PC-3 (cell line): ENCODE measurements around the gene KCNK16. TPM values are rescaled to one million over a fixed set of nuclear protein-coding genes. Genes with fewer than 3 reads are reported as not detected.

Source experiments
- ATAC-seq: fragments of 200-7000 bp; cut with Tn5 transposase; 2 replicates; pipeline ENCODE4 v1.9.1; 2020; ENCODE audit warnings: mild to moderate bottlenecking, moderate library complexity
- BruUV-seq: library from RNA; stranded (reverse); fragments of 400-500 nt; replicated peaks from 2 replicates; lab custom pipeline; 2021; lab: Mats Ljungman, UMichigan
- CTCF ChIA-PET: fragments of 300-600 bp; sonication (Branson Sonifier 250); formaldehyde crosslinking; loops from one replicate; lab custom pipeline; 2022; ENCODE audit warnings: antibody characterized with exemption; lab: Charles Lee
- POLR2A ChIA-PET: fragments of 300-600 bp; sonication (Branson Sonifier 250); formaldehyde crosslinking; loops from one replicate; lab custom pipeline; 2022; ENCODE audit warnings: antibody characterized with exemption; ENCODE audit not compliant: unreplicated experiment; lab: Charles Lee
- DNase-seq: peaks from one replicate; pipeline ENCODE4 v3.0.0-alpha.2; 2015
- H2AFZ ChIP-seq: fragments of 300-600 bp; sonication (generic); 2 replicates; pipeline ENCODE4 v1.6.0; 2016; ENCODE audit warnings: antibody characterized with exemption, low read length
- H3F3A ChIP-seq: fragments of 300-600 bp; sonication (generic); one replicate; pipeline ENCODE4 v1.6.0; 2017; ENCODE audit warnings: antibody characterized with exemption, low read length, control low read depth, mild to moderate bottlenecking; ENCODE audit not compliant: unreplicated experiment
- H3K27ac ChIP-seq: fragments of 300-600 bp; sonication (generic); 2 replicates; pipeline ENCODE4 v1.5.1; 2016; ENCODE audit warnings: mild to moderate bottlenecking, low read length
- H3K27me3 ChIP-seq: fragments of 300-600 bp; sonication (generic); 2 replicates; pipeline ENCODE4 v1.6.1; 2016; ENCODE audit warnings: low read length, mixed read lengths
- H3K36me3 ChIP-seq: fragments of 300-600 bp; sonication (generic); 2 replicates; pipeline ENCODE4 v1.6.1; 2016; ENCODE audit warnings: low read depth, mixed run types, low read length, mixed read lengths
- H3K4me1 ChIP-seq: fragments of 300-600 bp; sonication (generic); 2 replicates; pipeline ENCODE4 v1.5.1; 2016; ENCODE audit warnings: low read length; ENCODE audit not compliant: insufficient read depth
- H3K4me2 ChIP-seq: fragments of 300-600 bp; sonication (generic); 2 replicates; pipeline ENCODE4 v1.6.0; 2016; ENCODE audit warnings: low read length
- H3K4me3 ChIP-seq: fragments of 300-600 bp; sonication (generic); 2 replicates; pipeline ENCODE4 v1.5.1; 2016; ENCODE audit warnings: mild to moderate bottlenecking, low read length, mixed read lengths
- H3K79me2 ChIP-seq: fragments of 300-600 bp; sonication (generic); 2 replicates; pipeline ENCODE4 v1.6.1; 2017; ENCODE audit warnings: low read length, mixed read lengths
- H3K9ac ChIP-seq: fragments of 300-600 bp; sonication (generic); 2 replicates; pipeline ENCODE4 v1.6.0; 2016; ENCODE audit warnings: mild to moderate bottlenecking, low read length
- H3K9me2 ChIP-seq: fragments of 300-600 bp; sonication (generic); replicated peaks from 2 replicates; pipeline ENCODE4 v1.6.1; 2016; ENCODE audit warnings: mixed run types, low read length, mixed read lengths
- H3K9me3 ChIP-seq: fragments of 300-600 bp; sonication (generic); 2 replicates; pipeline ENCODE4 v1.6.1; 2016; ENCODE audit warnings: low read length, mixed read lengths
- H4K20me1 ChIP-seq: fragments of 300-600 bp; sonication (generic); 2 replicates; pipeline ENCODE4 v1.6.1; 2016; ENCODE audit warnings: low read length, mixed read lengths
- CTCF ChIP-seq: fragments of 300-600 bp; sonication (generic); conservative IDR thresholded peaks from 2 replicates; pipeline ENCODE4 v1.5.1; 2017; ENCODE audit warnings: antibody characterized with exemption, low read depth, mild to moderate bottlenecking, low read length
- EZH2 ChIP-seq: fragments of 300-600 bp; sonication (generic); IDR thresholded peaks from one replicate; pipeline ENCODE4 v1.6.1; 2017; ENCODE audit warnings: antibody characterized with exemption, mild to moderate bottlenecking, low read length; ENCODE audit not compliant: unreplicated experiment
- EZH2phosphoT487 ChIP-seq: fragments of 300-600 bp; sonication (generic); IDR thresholded peaks from 2 replicates; pipeline ENCODE4 v1.6.1; 2018; ENCODE audit warnings: mild to moderate bottlenecking, antibody characterized with exemption, low read length, borderline replicate concordance
- intact Hi-C: fragments of 100-400 bp; cut with micrococcal nuclease; formaldehyde crosslinking; loops from 2 replicates; pipeline ENCODE4 v1.9.0; 2023
- total RNA-seq: library from RNA; depleted of rRNA; stranded (reverse); fragments of >200 nt; gene quantifications from 2 replicates; pipeline ENCODE4 v1.2.3, GENCODE V29; 2014

The KCNK16 gene
- total RNA-seq, 1 experiment from 2014 or later, result not detected

DNA sequence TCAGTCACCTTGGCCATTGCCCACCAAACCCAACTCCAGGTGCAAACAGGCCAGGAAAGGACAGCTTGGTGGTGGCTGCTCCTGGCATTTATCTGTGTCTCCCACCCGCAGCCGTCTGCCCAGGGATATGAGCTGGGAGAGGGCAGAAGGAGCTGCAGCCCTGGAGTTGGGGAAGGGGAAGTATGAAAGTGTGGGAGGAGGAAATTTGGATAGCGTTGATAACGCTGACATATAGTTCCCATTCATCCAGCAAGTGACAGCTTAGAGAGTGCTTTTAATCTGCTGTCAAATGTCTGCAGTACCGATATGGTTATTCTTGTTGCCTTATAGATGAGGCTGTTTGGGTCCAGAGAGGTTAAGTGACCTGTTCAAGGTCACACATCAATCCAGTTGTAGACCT, 741 bp downstream of the KCNK16 start:
- Histone ChIP-seq H3K79me2 (no peaks in the 10 kb centered on the region), H2AFZ (no peak overlapping the region), H3K4me3 (no peak overlapping the region), H3F3A (no peaks in the 10 kb centered on the region), H3K4me2 (no peak overlapping the region), H3K4me1 (no peaks in the 10 kb centered on the region), H3K9me2 (no peaks in the 10 kb centered on the region), H3K27me3 (peaks cover 58% of the 10 kb centered on the region), H4K20me1 (no peaks in the 10 kb centered on the region), H3K9ac (no peak overlapping the region), H3K9me3 (no peaks in the 10 kb centered on the region), H3K36me3 (no peaks in the 10 kb centered on the region), H3K27ac (no peak overlapping the region)
- no peak for DNase-seq
- no TSS peak for BruUV-seq
- intact Hi-C loops, result no loop called here
- ATAC-seq, result no peak
- TF ChIP-seq EZH2 (no peak), EZH2phosphoT487 (no peak), CTCF (no peak)
- CTCF ChIA-PET, result no interaction called here
- POLR2A ChIA-PET, result no interaction called here

DNA sequence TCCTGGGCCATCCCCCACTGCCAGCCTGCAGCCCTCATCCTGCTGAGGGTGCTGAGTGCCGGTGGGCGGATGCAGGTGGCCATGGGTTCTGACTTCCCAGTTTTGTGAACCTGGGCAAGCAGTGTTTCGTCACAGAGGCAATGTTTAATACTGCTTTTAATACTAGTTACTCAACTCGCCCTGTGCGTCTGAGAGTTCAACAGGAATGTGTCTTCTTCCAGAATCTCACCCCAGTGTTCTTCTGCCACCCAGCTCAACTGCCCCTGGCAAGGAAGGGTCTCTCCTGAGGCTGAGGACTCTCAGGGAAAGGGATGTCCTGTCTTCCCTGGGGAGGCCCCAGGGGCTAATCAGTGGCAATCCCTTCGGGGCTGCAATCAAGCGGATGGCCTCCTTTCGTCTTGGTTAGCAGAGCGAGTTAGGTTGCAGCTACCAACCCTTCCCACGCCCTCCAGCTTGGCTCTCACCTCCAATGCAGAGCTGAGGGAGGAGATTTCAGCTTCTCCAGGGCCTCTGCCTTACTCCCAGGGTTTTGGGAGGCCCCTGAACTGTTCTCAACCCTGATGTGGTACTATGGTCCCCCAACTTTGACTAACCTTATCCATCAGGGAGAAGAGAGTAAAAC, 2.0 kb downstream of the KCNK16 start:
- Histone ChIP-seq H4K20me1 (no peaks in the 10 kb centered on the region), H3K4me1 (no peaks in the 10 kb centered on the region), H3K4me3 (no peak overlapping the region), H3K9me2 (no peaks in the 10 kb centered on the region), H2AFZ (no peak overlapping the region), H3K27me3 (peaks cover 60% of the 10 kb centered on the region), H3K79me2 (no peaks in the 10 kb centered on the region), H3K27ac (no peak overlapping the region), H3F3A (no peaks in the 10 kb centered on the region), H3K4me2 (no peak overlapping the region), H3K9me3 (no peaks in the 10 kb centered on the region), H3K9ac (no peak overlapping the region), H3K36me3 (no peaks in the 10 kb centered on the region)
- BruUV-seq, result no TSS peak
- no peak for TF ChIP-seq EZH2phosphoT487
- CTCF ChIA-PET, result no interaction called here
- DNase-seq (no peak), ATAC-seq (no peak)
- POLR2A ChIA-PET, result no interaction called here
- intact Hi-C loops, result no loop called here

GRCh38 chr6:39319621-39320362, 2.7 kb downstream of the KCNK16 start:
- H3K79me2 ChIP-seq, result no peaks in the 10 kb centered on the region
- no peaks in the 10 kb centered on the region for H4K20me1 ChIP-seq
- intact Hi-C loops, result no loop called here
- no peaks in the 10 kb centered on the region for H3K36me3 ChIP-seq
- TF ChIP-seq EZH2phosphoT487 (no peak), CTCF (no peak), EZH2 (no peak)
- ChIA-PET POLR2A (no interaction called here), CTCF (no interaction called here)
- DNase-seq, result no peak
- BruUV-seq, result no TSS peak
- no peak overlapping the region for H3K4me2 ChIP-seq
- no peak overlapping the region for H3K27ac ChIP-seq
- no peaks in the 10 kb centered on the region for H3F3A ChIP-seq
- ATAC-seq, result no peak
- H2AFZ ChIP-seq, result no peak overlapping the region
- no peaks in the 10 kb centered on the region for H3K9me2 ChIP-seq
- no peak overlapping the region for H3K9ac ChIP-seq
- H3K27me3 ChIP-seq, result peaks cover 67% of the 10 kb centered on the region
- H3K9me3 ChIP-seq, result no peaks in the 10 kb centered on the region
- no peaks in the 10 kb centered on the region for H3K4me1 ChIP-seq
- H3K4me3 ChIP-seq, result no peak overlapping the region
